HG02884 (cell line): ENCODE measurements around the gene SLC2A11.

Experiments
- ATAC-seq: cut with Tn5 transposase; IDR thresholded peaks from one replicate; pipeline ENCODE4 v1.9.1; 2021; ENCODE audit warnings: mild to moderate bottlenecking, moderate library complexity; ENCODE audit not compliant: unreplicated experiment

SLC2A11 gene

GRCh38 chr22:23831781-23832180 is 25.9 kb upstream of the SLC2A11 start:
- no peak for ATAC-seq

- no peak for ATAC-seq
These were observed 25.3 kb upstream of the SLC2A11 start for GRCh38 chr22:23832226-23833016.

- ATAC-seq = no peak
These were observed 24.5 kb upstream of the SLC2A11 start for GRCh38 chr22:23833017-23833751.

GRCh38 chr22:23833911-23834317 is 23.8 kb upstream of the SLC2A11 start:
- ATAC-seq = no peak

- no peak for ATAC-seq
These were observed 23.3 kb upstream of the SLC2A11 start for GRCh38 chr22:23834406-23834792.

GRCh38 chr22:23834793-23835483 is 22.7 kb upstream of the SLC2A11 start:
- no peak for ATAC-seq

GRCh38 chr22:23835484-23836144 is 22.1 kb upstream of the SLC2A11 start:
- ATAC-seq = no peak

- no peak for ATAC-seq
These were observed 21.4 kb upstream of the SLC2A11 start for GRCh38 chr22:23836281-23836680.

- ATAC-seq = no peak
These were observed 20.8 kb upstream of the SLC2A11 start for GRCh38 chr22:23836692-23837495.

GRCh38 chr22:23837496-23837859 is 20.2 kb upstream of the SLC2A11 start:
- ATAC-seq = no peak

- no peak for ATAC-seq
These were observed 19.6 kb upstream of the SLC2A11 start for GRCh38 chr22:23837911-23838680.

- peak; percentile 82 for ATAC-seq
These were observed 18.8 kb upstream of the SLC2A11 start, which contains the start of gene DERL3 for GRCh38 chr22:23838681-23839468. Gene DERL3 (minus strand): TSS chr22:23839006. CDS start chr22:23838987, 19 bp downstream.

- ATAC-seq = no peak
These were observed 17.6 kb upstream of the SLC2A11 start for GRCh38 chr22:23840026-23840425.

GRCh38 chr22:23841292-23841691 is 16.4 kb upstream of the SLC2A11 start:
- no peak for ATAC-seq

GRCh38 chr22:23841736-23842445 is 15.8 kb upstream of the SLC2A11 start:
- ATAC-seq = no peak

- ATAC-seq = no peak
These were observed 15.1 kb upstream of the SLC2A11 start for GRCh38 chr22:23842599-23842998.

GRCh38 chr22:23844739-23845202 is 12.9 kb upstream of the SLC2A11 start:
- no peak for ATAC-seq
